Mammary epithelial cell (primary cell): ENCODE measurements around the gene PDCL2.

Source experiments
- CTCF ChIP-seq, 2 donors: IDR thresholded peaks in 1 of 2; conservative IDR thresholded peaks in 1 of 2; 2 replicates each; pipeline ENCODE4 v1.5.1; 2011 to 2012; ENCODE audit warnings: inconsistent platforms in 2 of 2, low read length in 2 of 2, mild to moderate bottlenecking in 2 of 2, control low read depth in 1 of 2, low read depth in 1 of 2; ENCODE audit not compliant: insufficient read depth in 1 of 2; ENCODE audit errors: extremely low read depth in 1 of 2
- EZH2 ChIP-seq: IDR thresholded peaks from 2 replicates; pipeline ENCODE4 v1.6.1; 2012; ENCODE audit warnings: low read length, inconsistent platforms, borderline replicate concordance

DNA sequence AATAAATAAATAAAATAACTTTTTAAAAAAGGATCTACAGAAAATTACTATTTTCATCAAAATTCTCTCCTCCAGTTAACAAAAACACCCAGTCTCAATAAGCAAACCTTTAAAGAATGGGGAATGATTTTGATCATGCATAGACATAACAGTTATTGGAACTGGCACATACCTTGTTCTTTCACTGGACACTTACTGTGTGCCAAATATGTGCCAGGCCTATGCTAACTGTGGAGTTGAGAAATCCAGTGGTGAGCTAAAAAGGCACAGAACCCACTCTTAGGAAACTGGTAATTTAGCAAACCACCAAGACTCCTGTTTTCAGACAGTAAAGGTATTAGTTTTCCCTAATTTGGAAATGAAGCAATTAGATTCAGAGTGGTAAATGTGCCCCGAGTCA lies 84.4 kb downstream of the PDCL2 start:
- TF ChIP-seq CTCF (conservative IDR thresholded peaks at IDR 0.05 in 1 of 2, IDR thresholded peaks at IDR 0.05 in 1 of 2; ENCODE audit: extremely low read depth in 1 of 2, insufficient read depth in 1 of 2, low read depth in 1 of 2, low read length in 2 of 2), result no peak
- TF ChIP-seq EZH2, result no peak
